Stimulated activated CD8-positive, alpha-beta memory T cell treated with anti-CD3 and anti-CD28 coated beads, Interleukin-4, amount 100 ng/mL, for 1 hour (primary cell): ENCODE results near the gene STIMATE.

Experiments used
- DNase-seq, 2 donors: peaks; one replicate each; pipeline ENCODE4 v3.0.0-alpha.2; 2020; ENCODE audit warnings: low read depth in 2 of 2, low spot score in 1 of 2

Gene STIMATE

DNA sequence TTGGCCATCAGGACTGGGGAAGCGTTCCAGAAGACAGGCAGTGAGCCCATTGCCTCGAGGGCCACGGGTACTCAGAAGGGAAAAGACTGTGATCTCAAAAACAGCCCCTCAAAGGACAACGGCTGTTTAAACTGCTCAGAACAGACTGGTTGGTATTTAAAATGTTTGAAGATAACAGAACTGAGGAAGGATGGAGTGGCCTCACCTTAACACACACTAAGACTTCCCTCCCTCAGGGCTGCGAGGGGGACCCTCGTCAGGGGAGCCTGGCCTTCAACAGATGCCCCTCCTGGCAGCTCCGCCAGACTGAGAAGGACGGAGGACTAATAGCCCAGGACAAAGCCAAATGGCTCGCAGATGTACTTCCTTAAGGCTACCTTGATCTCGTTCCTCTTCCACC is 2.6 kb downstream of the STIMATE start:
- DNase-seq, result no peak

DNA sequence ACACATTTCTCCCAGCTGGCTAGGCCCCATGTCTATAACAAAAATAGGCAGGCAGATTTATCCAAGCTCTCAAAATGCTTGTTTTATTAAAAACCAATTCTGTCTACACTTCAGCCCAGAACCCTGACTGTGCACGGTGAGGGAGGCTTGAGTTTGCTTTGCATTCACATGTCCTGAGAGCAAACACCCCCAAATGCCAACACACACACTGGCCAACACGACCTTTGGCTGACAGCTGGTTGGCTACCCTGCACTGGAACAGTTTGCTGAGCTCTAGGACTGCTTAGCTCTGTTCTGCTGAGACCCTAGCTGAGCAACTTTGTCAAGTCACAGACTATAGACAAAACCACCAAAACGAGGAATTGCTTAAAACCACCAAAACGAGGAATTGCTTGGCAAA is 3.6 kb downstream of the STIMATE start:
- no peak for DNase-seq

DNA sequence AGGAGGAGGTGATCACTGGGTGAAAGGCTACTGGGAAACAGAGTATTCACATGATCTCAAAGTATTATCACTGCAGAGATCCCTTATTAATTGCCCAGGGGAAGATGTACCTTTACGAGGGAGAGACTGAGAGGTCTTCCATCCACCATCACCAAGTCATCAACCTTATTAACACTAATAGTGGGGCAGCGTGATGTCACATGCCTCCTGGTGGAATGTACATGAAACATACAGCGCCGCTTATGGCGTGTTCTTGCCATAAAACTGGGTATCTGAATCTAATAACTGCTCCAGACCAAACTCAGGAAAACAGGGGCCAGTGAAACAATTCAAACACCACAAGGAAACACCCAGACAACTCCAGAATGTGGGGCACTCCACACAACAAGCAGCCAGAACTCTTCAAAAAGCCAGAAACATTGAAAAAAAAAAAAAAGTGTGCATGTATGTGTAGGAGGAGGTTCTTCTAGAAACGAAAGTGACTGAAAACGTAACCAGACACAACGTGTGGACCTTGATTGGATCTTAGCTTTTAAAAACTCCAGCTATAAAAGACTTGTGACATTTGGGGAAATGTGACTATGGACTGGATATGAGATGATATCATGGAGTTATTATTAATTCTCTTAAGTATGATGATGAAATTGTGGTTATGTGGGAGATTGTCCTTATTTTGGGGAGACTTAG is 4.6 kb downstream of the STIMATE start:
- no peak for DNase-seq

DNA sequence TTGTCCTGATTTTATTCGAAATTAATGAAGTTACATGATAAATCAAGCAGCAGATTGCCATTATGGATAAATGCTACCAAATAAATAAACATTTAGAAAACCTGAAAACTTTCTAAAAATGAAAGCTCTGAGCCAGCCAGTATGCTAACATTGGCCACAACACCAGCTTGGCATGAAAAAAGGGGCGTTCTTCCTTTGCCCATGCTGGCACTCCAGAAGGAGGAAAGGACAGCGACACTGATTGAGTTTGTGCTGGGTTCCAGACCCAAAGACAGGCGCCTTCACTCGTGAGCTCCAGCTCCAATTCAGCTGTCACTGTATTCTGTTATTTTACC is 5.1 kb downstream of the STIMATE start:
- no peak for DNase-seq

DNA sequence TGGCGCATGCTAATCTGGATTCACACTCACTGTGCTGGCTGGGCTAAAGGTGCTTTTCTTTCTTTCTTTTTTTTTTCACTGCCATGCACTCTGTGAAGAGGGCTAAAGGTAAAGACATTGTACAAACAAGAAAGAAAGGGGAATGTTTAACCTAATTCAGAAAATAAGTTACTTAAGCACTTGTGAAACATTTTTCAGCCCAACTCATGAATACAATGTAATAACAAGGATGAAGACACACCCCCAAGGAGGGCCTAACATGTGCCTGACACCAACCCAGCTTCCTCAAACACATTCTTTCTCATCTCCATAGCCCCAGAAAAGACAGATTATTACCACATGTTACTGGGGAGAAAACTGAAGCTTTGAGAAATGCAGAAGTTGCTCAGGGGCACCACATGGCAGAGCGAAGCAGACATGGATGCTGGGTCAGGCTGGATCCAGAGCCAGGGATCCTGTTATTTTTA is 5.7 kb downstream of the STIMATE start:
- no peak for DNase-seq

DNA sequence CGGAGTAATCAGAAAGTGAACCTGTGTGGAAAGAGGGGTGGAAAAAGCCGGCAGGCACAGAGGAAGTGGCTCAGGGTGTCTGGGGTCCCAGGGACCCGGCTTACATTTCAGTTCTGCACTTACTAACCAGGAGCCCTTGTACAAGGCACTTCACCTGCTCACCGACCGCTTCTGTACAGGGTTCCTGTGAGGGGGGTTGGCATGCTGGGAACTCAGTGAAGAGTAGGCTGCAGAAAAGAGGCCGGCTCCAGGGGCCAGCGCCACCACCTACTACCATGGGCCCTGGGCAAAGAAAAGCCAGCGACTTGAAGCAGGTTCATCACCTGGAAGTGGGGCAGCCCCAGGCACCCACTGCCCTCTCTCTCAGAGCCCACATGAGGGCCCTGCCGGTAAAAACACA is 6.2 kb downstream of the STIMATE start:
- no peak for DNase-seq

DNA sequence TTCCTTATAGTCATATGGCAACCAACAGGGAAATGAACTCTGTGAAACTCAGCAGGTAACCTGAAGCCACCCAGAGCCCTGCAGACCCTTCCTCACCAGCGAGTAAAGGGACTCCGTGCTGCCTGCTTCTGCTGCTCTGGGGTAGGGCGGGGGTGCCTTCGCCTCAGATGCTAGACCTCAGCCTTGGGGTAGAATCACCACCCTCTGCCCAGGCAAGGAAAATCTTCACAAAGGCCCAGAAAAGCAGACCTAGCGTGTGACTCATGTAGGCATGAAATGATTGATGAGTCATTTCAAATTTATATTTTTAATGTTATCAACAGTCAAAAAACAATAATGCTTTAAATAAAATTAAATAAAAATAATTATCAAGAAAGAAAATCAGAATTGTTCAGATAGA is 6.6 kb downstream of the STIMATE start:
- no peak for DNase-seq

DNA sequence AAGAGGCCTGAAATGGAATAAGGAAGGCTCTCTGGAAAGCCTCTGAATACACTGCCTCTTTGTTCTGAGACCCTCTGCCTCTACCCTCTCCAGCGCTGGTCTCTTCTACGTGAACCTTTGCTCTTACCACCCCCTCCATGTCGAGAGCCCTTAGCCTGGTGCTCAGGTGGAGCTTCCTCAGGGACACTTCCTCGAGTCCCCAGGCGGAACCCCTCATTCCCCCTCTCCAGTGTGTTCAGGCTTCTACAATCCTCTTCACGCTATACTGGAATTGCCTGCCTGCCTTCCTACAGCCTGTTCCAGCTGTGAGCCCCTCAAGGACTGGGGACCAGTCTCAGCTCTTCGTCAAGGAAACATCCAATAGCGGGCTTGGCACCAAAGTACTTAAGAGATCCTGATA is 7.4 kb downstream of the STIMATE start:
- no peak for DNase-seq

DNA sequence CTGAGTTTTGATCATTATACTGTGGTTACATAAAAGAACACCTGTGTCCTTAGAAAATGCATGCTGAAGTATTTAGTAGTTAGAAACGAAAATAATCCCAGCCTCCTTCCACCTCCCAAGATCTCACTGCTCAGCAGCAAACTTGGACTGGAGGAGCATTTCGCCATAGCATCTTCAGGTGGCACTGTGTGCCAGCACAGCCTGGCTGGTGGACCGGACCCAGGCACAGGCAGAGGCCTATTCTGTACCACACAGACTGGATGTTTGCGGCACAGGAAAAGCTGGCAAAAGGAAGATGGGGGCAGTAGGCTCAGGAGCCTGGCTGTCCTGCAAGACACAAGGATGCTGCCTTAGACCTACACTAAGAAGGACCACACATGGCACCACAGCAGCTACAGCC is 10.2 kb downstream of the STIMATE start:
- no peak for DNase-seq

DNA sequence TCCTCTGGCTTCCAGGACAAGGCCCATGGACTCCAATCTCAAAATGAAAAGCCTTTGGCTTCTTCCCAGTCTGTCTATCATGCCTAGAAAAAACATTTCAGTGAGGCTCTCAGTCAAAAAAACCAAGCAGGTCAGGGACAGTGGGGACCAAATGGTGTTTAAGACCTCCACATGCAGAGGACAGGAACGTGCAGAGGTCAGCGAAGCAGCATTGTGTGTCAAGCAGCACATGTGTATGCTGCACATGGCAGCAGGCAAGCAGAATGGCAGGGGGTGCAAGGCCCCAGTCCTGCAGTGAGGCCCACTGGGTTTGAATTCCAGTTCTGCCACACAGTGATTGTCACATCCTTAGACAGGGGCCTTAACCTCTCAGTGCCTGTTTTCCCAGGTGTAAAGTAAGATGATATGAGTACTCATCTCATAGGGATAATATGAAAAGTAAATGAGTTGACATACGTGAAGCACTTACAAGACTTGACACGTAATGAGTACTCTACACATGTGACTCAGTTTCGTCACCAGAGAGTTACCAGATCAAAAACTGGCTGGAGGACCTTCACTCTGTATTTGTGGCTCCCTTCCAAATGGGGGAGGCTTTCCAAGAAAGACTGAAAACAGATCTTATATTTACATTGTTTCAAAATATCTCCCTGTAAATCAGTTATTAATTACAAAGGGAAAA is 11.2 kb downstream of the STIMATE start:
- no peak for DNase-seq

DNA sequence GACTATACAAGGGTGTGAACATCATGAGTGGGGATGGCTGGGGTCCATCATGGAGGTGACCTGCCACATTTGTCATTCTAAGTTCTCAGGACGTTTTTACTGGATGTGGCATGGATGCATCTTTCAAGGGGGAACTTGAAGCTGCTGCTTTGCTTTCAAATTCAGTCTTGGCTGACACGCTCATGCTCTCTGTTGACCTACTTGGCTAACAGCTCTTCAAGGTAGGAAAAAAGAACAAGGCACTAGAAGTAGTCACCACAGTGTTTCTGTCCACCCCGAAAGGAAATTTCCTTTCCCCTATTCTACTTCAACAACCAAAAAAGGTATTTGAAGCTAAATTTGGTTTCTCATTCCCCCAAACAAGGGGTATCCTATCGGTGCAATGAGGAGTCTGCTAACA is 15.0 kb downstream of the STIMATE start:
- DNase-seq, result no peak

DNA sequence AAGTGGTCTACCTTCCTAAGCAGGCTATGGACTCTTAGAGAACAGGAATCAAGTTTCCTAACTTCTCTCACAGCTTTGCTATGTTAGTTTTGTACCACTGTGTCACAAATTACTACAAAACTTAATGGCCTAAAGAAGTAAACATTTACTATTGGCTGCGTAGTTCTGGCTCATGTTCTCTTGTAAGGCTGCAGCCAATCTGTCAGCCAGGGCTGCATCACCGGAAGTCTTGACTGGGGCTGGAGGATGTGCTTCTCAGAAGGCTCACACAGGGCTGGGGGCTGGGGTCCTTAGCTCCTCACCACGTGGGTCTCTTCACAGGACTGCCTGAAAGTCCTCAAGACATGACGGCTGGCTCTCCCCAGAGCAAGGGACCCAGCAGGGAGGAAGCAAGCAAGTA is 15.5 kb downstream of the STIMATE start:
- DNase-seq, result no peak

DNA sequence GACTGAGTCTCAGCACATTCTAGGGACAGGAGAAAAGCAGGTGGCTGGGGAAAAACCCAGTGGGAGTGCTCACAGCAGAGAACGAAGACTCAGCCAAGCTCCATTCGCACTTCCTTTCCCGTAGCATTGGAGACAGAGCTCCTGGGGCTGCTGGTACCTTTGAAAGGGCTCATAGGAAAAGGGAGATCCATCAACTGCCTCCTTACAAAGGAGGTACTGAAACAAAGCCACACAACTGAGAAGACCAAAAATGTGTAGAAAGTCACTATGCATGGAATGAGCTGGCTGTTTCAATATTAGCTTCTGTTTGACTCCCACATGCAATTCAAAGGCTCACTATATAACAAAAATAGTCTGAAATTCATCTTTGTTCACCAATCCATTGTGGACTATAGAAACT is 16.9 kb downstream of the STIMATE start:
- no peak for DNase-seq

DNA sequence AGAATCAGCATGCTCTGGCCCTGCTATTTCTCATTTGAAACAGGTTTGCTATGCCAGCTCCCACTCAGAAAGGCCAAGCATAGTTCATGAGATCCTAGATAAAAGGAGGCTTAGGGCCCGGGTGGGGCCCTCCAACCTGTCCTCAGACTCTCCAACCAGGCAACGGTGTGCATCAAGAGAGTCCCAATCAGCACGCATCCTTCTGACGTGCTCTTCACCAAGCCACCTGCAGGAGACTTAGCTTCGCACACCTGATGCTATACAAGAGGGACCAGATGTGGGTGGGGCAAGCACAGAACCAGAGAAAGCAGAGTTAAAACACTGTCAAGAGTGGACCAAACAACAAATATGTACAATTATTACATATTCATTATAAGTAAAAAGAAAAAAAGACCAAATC is 17.3 kb downstream of the STIMATE start:
- no peak for DNase-seq

DNA sequence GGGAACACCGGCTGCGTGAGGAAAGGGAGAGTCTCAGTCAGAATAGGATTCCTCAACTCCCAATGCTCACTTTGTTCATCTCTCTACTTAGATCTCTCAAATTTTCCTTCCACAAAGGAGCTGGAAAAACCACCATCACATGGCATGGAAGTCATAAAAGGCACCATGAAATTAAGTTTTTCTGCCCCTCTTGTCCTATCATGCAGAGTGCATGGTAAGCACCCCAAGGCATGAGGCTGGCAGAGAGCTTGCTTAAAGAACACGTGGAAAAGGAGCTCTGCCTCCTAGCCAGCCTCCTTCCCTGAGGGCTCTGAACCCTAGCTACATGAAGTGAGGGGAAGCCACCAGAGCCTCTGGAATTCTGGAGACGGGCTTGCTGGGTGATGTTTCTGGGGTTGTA is 17.8 kb downstream of the STIMATE start:
- no peak for DNase-seq

DNA sequence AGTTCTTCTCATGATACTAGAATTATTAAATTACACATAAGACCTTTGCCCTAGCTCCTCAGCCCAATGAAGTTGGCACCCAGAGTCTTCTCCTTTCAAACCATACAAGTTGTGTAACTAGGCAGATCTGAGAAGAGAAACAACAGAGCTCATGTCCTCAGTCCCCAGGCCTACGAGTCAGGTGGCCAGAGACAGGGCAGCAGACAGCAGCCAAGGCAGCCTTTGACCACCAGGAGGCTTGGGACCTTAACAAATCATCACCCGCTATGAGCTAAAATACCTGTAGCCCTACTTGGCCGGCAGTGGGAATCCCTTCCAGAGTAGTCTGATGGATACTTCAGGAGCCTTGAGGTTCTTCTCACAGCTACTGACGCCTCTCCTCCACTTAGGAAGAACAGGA is 18.3 kb downstream of the STIMATE start:
- DNase-seq, result no peak

DNA sequence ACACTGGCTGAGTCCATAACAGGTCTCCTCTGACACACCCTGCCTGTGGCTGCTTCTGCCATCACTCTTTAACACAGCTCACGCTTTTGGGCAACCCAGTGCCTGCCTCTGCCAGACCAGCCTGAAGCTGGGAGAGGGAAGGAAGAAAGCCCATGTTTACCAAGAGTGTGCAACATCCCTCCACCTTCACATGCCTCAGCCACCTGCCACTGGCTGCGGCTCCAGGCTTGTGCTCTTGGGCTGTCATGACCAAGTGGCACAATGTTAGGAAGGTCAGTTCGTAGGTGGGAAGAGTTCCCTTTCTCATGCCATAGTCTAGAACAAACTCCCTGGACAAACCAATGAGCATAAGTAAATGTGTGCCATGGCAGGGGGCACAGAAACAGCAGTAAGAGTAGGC is 20.3 kb downstream of the STIMATE start:
- no peak for DNase-seq

DNA sequence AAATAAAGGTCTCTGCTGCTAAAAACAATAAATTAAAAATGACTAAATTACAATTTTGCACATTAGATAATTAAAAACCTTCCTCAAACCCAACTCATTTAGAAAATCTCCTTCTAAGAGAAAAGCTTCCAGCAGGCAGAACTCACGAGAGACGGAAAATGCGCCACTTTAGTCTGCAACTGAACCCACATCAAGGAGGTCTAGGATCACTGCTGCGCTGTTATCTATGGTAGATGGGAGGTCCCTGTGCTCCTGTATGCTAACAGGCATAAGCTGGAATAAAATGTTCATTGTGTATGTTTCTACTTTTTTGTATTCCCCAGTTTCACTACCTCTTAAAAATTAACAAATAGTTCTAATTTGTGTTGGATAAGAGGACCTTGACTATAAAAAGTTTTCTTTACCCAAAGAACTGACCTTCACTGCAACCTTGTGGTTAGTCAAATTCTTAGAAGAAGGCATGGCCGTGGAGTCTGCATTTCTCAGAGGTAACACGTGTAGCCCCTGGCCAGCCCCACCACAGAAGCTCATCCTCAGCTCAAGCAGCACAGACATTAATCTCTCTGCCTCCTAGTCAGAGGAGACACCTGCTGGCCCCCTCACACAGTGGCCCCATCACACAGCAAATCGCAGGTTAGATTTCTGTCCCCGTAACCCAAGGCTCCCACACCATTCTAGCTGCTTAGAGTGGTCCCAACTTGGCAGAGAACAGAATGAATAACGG is 22.3 kb downstream of the STIMATE start:
- no peak for DNase-seq

DNA sequence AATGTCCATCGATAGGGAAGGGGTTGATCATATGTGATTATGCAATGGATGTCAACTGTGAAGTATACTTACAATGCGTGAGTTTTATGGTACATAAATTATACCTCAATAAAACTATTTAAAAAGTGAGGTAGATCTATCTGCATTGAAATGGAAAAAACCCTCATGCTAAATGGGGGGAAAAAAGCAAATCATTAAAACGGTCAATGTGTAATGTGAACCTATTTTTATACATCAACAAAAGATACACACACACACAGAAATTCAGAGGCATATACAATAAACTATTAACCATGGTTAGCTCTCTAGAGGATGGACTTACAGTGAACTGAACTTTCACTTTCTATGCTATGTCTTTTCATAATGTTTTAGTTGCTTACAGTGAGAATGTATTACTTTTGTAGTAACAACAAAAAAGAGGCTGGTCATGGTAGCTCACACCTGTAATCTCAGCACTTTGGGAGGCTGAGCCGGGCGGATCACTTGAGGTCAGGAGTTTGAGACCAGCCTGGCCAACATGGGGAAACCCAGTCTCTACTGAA is 23.1 kb downstream of the STIMATE start:
- DNase-seq, result no peak

DNA sequence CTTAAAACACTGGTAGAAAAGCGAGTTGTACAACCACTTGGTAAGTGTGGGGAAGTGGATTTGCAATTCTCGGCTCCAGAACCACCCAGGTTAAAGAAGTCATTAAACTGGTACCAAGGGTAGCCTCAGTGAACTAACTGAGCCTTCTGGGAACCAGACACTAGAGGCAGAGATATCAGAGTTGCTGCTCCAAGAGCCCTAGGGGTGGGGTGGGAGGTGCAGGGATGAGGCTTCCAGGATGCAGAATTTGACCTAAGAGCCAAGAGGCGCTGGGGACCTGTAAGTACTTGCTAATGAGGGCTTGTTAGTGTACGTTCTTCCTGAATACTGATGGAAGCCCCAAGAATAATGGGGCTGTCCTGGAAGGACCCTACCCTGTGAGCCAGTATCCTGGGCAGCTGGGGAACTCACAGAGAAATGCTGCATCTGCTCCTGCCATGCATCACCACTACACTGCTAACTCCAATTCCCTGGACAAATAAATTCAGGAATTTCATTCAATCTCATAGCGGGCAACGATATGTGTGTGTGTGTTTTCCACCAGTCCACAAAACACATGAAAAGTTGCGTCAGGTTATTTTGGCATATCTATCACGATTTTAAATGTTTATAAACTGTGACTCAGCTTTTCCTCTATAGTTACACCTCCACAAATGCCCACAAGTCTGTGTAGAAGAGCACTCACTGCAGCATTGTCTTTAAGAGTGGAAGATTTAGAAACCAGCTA is 23.8 kb downstream of the STIMATE start:
- DNase-seq, result no peak

DNA sequence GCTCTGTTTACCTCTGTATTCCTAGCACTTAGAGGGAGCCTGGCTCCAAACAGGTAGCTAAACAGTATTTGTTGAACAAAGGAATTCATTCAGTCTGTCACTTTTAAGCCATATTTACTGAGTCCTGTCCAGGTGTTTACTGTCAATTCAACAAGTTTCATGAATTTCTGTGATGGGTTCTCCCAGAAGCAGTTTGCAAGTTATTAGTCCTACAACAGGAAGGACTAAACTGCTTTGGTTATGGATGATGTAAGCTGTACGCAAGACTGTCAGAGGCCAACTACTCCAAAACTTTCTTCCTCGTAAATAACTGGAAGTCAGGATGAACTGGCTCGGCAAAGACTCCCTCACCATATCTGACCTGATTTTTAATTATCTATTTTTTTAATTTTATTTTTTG is 25.1 kb downstream of the STIMATE start:
- DNase-seq, result no peak

DNA sequence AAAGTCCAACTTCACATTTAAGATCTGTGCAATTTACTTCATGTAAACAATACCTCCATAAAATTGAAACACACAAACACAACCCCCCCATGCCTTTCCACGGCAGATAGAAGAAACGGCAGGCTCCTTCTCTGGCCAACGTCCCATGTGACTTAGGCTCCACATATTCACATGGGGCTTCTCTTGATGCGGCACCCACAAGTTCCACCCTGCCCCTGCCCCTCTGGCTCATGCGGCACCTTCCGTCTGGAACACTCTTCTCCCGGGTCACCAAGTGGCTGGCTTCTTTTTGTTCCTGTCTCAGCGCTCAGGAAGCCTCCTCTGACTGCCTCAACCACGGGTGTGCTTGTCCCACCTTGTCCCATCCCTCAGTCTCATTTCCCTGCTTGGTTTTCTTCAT is 25.6 kb downstream of the STIMATE start:
- no peak for DNase-seq
